Uterus (tissue), 2 donors: ENCODE data around the gene ADRA2C.

Source experiments
- CTCF ChIP-seq, 4 experiments: fragments of 200-600 bp in 2 of 4; fragments of 450-650 bp in 2 of 4; sonication (generic) in 2 of 4; IDR thresholded peaks; one replicate each; pipeline ENCODE4 v1.5.1; 2016 to 2019; ENCODE audit warnings: antibody characterized with exemption in 4 of 4, mild to moderate bottlenecking in 2 of 4, moderate library complexity in 1 of 4
- POLR2A ChIP-seq, 2 donors: fragments of 450-650 bp; IDR thresholded peaks; one replicate each; pipeline ENCODE4 v1.6.1; 2016; ENCODE audit warnings: antibody characterized with exemption in 2 of 2, mild to moderate bottlenecking in 1 of 2, moderate library complexity in 1 of 2

GRCh38 chr4:3786196-3786869 is 20.1 kb downstream of the ADRA2C start:
- no peak for TF ChIP-seq CTCF (IDR thresholded peaks at IDR 0.05)
- no peak for TF ChIP-seq POLR2A (IDR thresholded peaks at IDR 0.05)
